IMR-90 (cell line): ENCODE data around the gene KCNH5. TPM values are rescaled to one million over a fixed set of nuclear protein-coding genes. Genes with fewer than 3 reads are reported as not detected.

Source experiments
- ATAC-seq: fragments of 200-7000 bp; cut with Tn5 transposase; 2 replicates; pipeline ENCODE4 v1.9.1; 2020; ENCODE audit warnings: low read depth, mild to moderate bottlenecking, moderate library complexity
- BruUV-seq: library from RNA; stranded (reverse); fragments of 400-500 nt; replicated peaks from 2 replicates; lab custom pipeline; 2021; lab: Mats Ljungman, UMichigan
- CTCF ChIA-PET: fragments of 300-600 bp; formaldehyde crosslinking; extraction: SDS; loops from one replicate; lab custom pipeline; 2021; ENCODE audit warnings: antibody characterized with exemption; lab: Yijun Ruan, JAX
- POLR2A ChIA-PET: fragments of 300-600 bp; sonication (Branson Sonifier 250); formaldehyde crosslinking; loops from one replicate; lab custom pipeline; 2022; ENCODE audit warnings: antibody characterized with exemption; ENCODE audit not compliant: unreplicated experiment; lab: Charles Lee
- DNase-seq: peaks from one replicate; pipeline ENCODE4 v3.0.0; 2013
- H2AFZ ChIP-seq: replicated peaks from 2 replicates; pipeline ENCODE3; 2013; ENCODE audit warnings: low read length, mild to moderate bottlenecking; ENCODE audit not compliant: poor library complexity
- H2AK5ac ChIP-seq: 2 replicates; pipeline ENCODE4 v1.6.1; 2013; ENCODE audit warnings: low read depth, low read length, inconsistent platforms
- H2AK9ac ChIP-seq: replicated peaks from 2 replicates; pipeline ENCODE3; 2013; ENCODE audit warnings: mild to moderate bottlenecking, low read depth, low read length, moderate library complexity; ENCODE audit not compliant: poor library complexity
- H2BK120ac ChIP-seq: 2 replicates; pipeline ENCODE4 v1.6.1; 2013; ENCODE audit warnings: low read depth, low read length, inconsistent platforms
- H2BK15ac ChIP-seq: 3 replicates; pipeline ENCODE4 v1.6.1; 2013; ENCODE audit warnings: low read depth, low read length, inconsistent platforms
- H2BK20ac ChIP-seq: 2 replicates; pipeline ENCODE4 v1.6.1; 2013; ENCODE audit warnings: low read depth, mild to moderate bottlenecking, inconsistent platforms, low read length, moderate library complexity
- H2BK5ac ChIP-seq: 2 replicates; pipeline ENCODE4 v1.6.1; 2013; ENCODE audit warnings: mild to moderate bottlenecking, low read depth, low read length, inconsistent platforms; ENCODE audit not compliant: poor library complexity, severe bottlenecking
- H3K14ac ChIP-seq: replicated peaks from 2 replicates; pipeline ENCODE4 v1.6.1; 2013; ENCODE audit warnings: low read depth, low read length, inconsistent platforms
- H3K18ac ChIP-seq: 2 replicates; pipeline ENCODE4 v1.6.1; 2013; ENCODE audit warnings: low read depth, low read length, control low read depth
- H3K23ac ChIP-seq: 2 replicates; pipeline ENCODE4 v1.6.1; 2013; ENCODE audit warnings: low read depth, low read length, inconsistent platforms
- H3K27ac ChIP-seq: 2 replicates; pipeline ENCODE4 v1.5.1; 2013; ENCODE audit warnings: mild to moderate bottlenecking, control low read depth, low read length; ENCODE audit not compliant: insufficient read depth
- H3K27me3 ChIP-seq: 2 replicates; pipeline ENCODE4 v1.6.1; 2013; ENCODE audit warnings: low read length; ENCODE audit not compliant: control insufficient read depth, insufficient read depth
- H3K36me3 ChIP-seq: 2 replicates; pipeline ENCODE4 v1.6.1; 2013; ENCODE audit warnings: low read length, mixed read lengths; ENCODE audit not compliant: control insufficient read depth, insufficient read depth
- H3K4ac ChIP-seq: 2 replicates; pipeline ENCODE4 v1.6.1; 2013; ENCODE audit warnings: low read depth, low read length, inconsistent platforms
- H3K4me1 ChIP-seq: 2 replicates; pipeline ENCODE4 v1.6.1; 2013; ENCODE audit warnings: low read length, mixed read lengths; ENCODE audit not compliant: control insufficient read depth, insufficient read depth
- H3K4me2 ChIP-seq: 2 replicates; pipeline ENCODE4 v1.6.1; 2013; ENCODE audit warnings: low read depth, mild to moderate bottlenecking, control low read depth, low read length, moderate library complexity
- H3K4me3 ChIP-seq: 2 replicates; pipeline ENCODE4 v1.5.1; 2013; ENCODE audit warnings: low read depth, mild to moderate bottlenecking, control low read depth, low read length, moderate library complexity; ENCODE audit not compliant: insufficient read depth
- H3K56ac ChIP-seq: 2 replicates; pipeline ENCODE4 v1.6.1; 2013; ENCODE audit warnings: low read length, inconsistent platforms; ENCODE audit not compliant: insufficient read depth; ENCODE audit errors: extremely low read depth
- H3K79me1 ChIP-seq, 2 experiments: 2 replicates each; pipeline ENCODE4 v1.6.1; 2013; ENCODE audit warnings: low read length in 2 of 2, inconsistent platforms in 1 of 2, low read depth in 1 of 2
- H3K9ac ChIP-seq: 2 replicates; pipeline ENCODE4 v1.6.1; 2013; ENCODE audit warnings: low read depth, low read length, control low read depth
- H3K9me1 ChIP-seq: 2 replicates; pipeline ENCODE4 v1.6.1; 2013; ENCODE audit warnings: low read length, inconsistent platforms; ENCODE audit not compliant: insufficient read depth
- H3K9me3 ChIP-seq: 2 replicates; pipeline ENCODE4 v1.6.1; 2013; ENCODE audit warnings: low read length; ENCODE audit not compliant: control insufficient read depth, insufficient read depth
- H4K20me1 ChIP-seq: 2 replicates; pipeline ENCODE4 v1.6.1; 2013; ENCODE audit warnings: low read length, inconsistent platforms; ENCODE audit not compliant: insufficient read depth
- H4K5ac ChIP-seq: 2 replicates; pipeline ENCODE4 v1.6.1; 2013; ENCODE audit warnings: mild to moderate bottlenecking, low read depth, low read length, control low read depth
- H4K8ac ChIP-seq, 2 experiments: 2 replicates each; pipeline ENCODE4 v1.6.1; 2013; ENCODE audit warnings: low read depth in 2 of 2, low read length in 2 of 2, control low read depth in 1 of 2, inconsistent platforms in 1 of 2
- H4K91ac ChIP-seq: 2 replicates; pipeline ENCODE4 v1.6.1; 2013; ENCODE audit warnings: low read depth, low read length, inconsistent platforms; ENCODE audit not compliant: insufficient read depth
- FOS ChIP-seq: fragments of 150-350 bp; IDR thresholded peaks from 2 replicates; pipeline ENCODE4 v1.6.1; 2016; ENCODE audit warnings: low read depth, low read length
- MAZ ChIP-seq: IDR thresholded peaks from 2 replicates; pipeline ENCODE4 v1.6.1; 2012; ENCODE audit warnings: low read depth, mild to moderate bottlenecking, low read length, improper control_type of control experiment, moderate library complexity, borderline replicate concordance
- MXI1 ChIP-seq: IDR thresholded peaks from 2 replicates; pipeline ENCODE4 v1.6.1; 2012; ENCODE audit warnings: low read depth, mild to moderate bottlenecking, low read length, moderate library complexity, borderline replicate concordance
- RCOR1 ChIP-seq: IDR thresholded peaks from 2 replicates; pipeline ENCODE4 v1.6.1; 2012; ENCODE audit warnings: mild to moderate bottlenecking, low read length, improper control_type of control experiment; ENCODE audit not compliant: insufficient replicate concordance
- SMC3 ChIP-seq: fragments of 150-350 bp; IDR thresholded peaks from 2 replicates; pipeline ENCODE4 v1.6.1; 2016; ENCODE audit warnings: low read depth, mild to moderate bottlenecking, antibody characterized with exemption, low read length, moderate library complexity
- WGBS, 2 experiments: methylation state at CpG; one replicate each; pipeline versions ENCODE4 v1.1.5 to v1.1.7; 2013; ENCODE audit warnings: missing lambda C conversion rate in 2 of 2; ENCODE audit not compliant: insufficient read length in 1 of 2; ENCODE audit errors: extremely low coverage in 2 of 2; 5-methylcytosine and 5-hydroxymethylcytosine counted together
- dilution Hi-C: fragments of 300-500 bp; cut with HindIII; formaldehyde crosslinking; loops from one replicate; pipeline ENCODE4 v1.14.3; 2018; ENCODE audit warnings: low sequenced_read_pairs; ENCODE audit not compliant: unreplicated experiment
- in situ Hi-C: fragments of 300-500 bp; cut with MboI; formaldehyde crosslinking; loops from 3 replicates; pipeline ENCODE4 v1.14.3; 2019; ENCODE audit warnings: low sequenced_read_pairs, inconsistent platforms, mixed read lengths
- intact Hi-C: fragments of 100-400 bp; cut with micrococcal nuclease; formaldehyde crosslinking; loops from 2 replicates; pipeline ENCODE4 v1.10.0; 2022
- polyA plus RNA-seq, 3 experiments: library from polyadenylated mRNA; depleted of rRNA; stranded (reverse); fragments of >200 nt; gene quantifications; 2 replicates each; pipeline ENCODE4 v1.2.3, GENCODE V29; 2012; ENCODE audit warnings: low replicate concordance in 1 of 3
- total RNA-seq: library from RNA; depleted of rRNA; stranded (reverse); fragments of >200 nt; gene quantifications from 2 replicates; pipeline ENCODE4 v1.2.3, GENCODE V29; 2012

Gene KCNH5
- total and polyA plus RNA-seq, 2 of the 4 experiments (the other 2 are of a cell fraction): under 0.01 to 0.03 TPM

GRCh38 chr14:62921466-62921865 lies 123.8 kb downstream of the KCNH5 start:
- no peak overlapping the region for H3K4ac ChIP-seq
- no peak overlapping the region for H4K5ac ChIP-seq
- DNase-seq (peak; percentile 22), ATAC-seq (no peak)
- H3K14ac ChIP-seq: no peak overlapping the region
- H4K91ac ChIP-seq: no peak overlapping the region
- no peak overlapping the region for H2BK20ac ChIP-seq
- no peak overlapping the region for H3K23ac ChIP-seq
- no peak overlapping the region for H3K4me3 ChIP-seq
- no peak overlapping the region for H2AFZ ChIP-seq
- intact Hi-C loops: no loop called here
- no CpG with 5 or more reads among the region's 1 CpG for WGBS, 2 experiments
- no peak overlapping the region for H3K4me2 ChIP-seq
- H3K9ac ChIP-seq: no peak overlapping the region
- in situ Hi-C loops: no loop called here
- no peaks in the 10 kb centered on the region for H4K20me1 ChIP-seq
- dilution Hi-C loops: no loop called here
- BruUV-seq: no TSS peak
- POLR2A ChIA-PET: no interaction called here
- no peaks in the 10 kb centered on the region for H3K9me3 ChIP-seq
- no peak overlapping the region for H3K27ac ChIP-seq
- CTCF ChIA-PET: no interaction called here
- no peaks in the 10 kb centered on the region for H3K4me1 ChIP-seq
- H4K8ac ChIP-seq: no peak overlapping the region
- no peaks in the 10 kb centered on the region for H3K79me1 ChIP-seq
- no peaks in the 10 kb centered on the region for H3K27me3 ChIP-seq
- no peak overlapping the region for H2AK9ac ChIP-seq
- no peak overlapping the region for H2BK120ac ChIP-seq
- no peak for TF ChIP-seq MXI1
- TF ChIP-seq FOS: no peak
- no peak for TF ChIP-seq MAZ
- TF ChIP-seq RCOR1: no peak
- no peak for TF ChIP-seq SMC3
- no peak overlapping the region for H2BK15ac ChIP-seq
- H3K36me3 ChIP-seq: no peaks in the 10 kb centered on the region
- H2BK5ac ChIP-seq: no peak overlapping the region
- no peak overlapping the region for H3K18ac ChIP-seq
- no peak overlapping the region for H2AK5ac ChIP-seq
- H3K9me1 ChIP-seq: no peaks in the 10 kb centered on the region
- no peak overlapping the region for H3K56ac ChIP-seq
